ENCODE measurements around the gene C11orf21.

C11orf21 gene

DNA sequence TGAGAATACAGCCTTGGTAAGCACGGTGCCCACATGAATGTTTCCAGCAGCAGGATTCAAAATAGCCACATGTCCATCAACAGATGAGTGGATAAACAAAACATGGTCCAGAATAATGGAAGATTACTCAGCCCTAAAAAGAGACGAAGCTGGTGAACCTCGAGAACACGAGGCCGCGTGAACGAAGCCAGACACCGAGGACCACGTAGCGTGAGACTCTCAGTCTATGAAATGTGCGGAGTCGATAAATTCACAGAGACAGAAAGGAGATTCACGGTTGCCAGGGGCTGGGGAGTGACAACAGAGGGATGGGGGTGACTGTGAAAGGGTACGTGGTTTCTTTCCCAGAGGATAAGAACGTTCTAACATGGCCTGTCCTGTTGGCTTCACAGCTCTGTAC lies 28.4 kb downstream of the C11orf21 start:
- no peak overlapping the region for H3K4me2 ChIP-seq (ENCODE audit: low read depth, low read length, poor library complexity, severe bottlenecking)
- no peaks in the 10 kb centered on the region for H3K36me3 ChIP-seq (ENCODE audit: low read length)
- H3K9me2 ChIP-seq (replicated peaks; ENCODE audit: insufficient read depth, low read length), result no peaks in the 10 kb centered on the region
- no peaks in the 10 kb centered on the region for H4K20me1 ChIP-seq (ENCODE audit: low read depth, low read length)
- no peak overlapping the region for H3K9ac ChIP-seq (ENCODE audit: low read length)
- no peak overlapping the region for H2AFZ ChIP-seq (ENCODE audit: low read depth, low read length, severe bottlenecking)
- H3K79me2 ChIP-seq (ENCODE audit: insufficient read depth, low read length), result no peaks in the 10 kb centered on the region
- H3K4me3 ChIP-seq (ENCODE audit: insufficient read depth, low read length, poor library complexity, severe bottlenecking), result no peak overlapping the region
- no peak for TF ChIP-seq EZH2phosphoT487 (conservative IDR thresholded peaks at IDR 0.05; ENCODE audit: low read length)
- TF ChIP-seq, protein P1, sequence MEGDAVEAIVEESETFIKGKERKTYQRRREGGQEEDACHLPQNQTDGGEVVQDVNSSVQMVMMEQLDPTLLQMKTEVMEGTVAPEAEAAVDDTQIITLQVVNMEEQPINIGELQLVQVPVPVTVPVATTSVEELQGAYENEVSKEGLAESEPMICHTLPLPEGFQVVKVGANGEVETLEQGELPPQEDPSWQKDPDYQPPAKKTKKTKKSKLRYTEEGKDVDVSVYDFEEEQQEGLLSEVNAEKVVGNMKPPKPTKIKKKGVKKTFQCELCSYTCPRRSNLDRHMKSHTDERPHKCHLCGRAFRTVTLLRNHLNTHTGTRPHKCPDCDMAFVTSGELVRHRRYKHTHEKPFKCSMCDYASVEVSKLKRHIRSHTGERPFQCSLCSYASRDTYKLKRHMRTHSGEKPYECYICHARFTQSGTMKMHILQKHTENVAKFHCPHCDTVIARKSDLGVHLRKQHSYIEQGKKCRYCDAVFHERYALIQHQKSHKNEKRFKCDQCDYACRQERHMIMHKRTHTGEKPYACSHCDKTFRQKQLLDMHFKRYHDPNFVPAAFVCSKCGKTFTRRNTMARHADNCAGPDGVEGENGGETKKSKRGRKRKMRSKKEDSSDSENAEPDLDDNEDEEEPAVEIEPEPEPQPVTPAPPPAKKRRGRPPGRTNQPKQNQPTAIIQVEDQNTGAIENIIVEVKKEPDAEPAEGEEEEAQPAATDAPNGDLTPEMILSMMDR (IDR thresholded peaks at IDR 0.05; ENCODE audit: insufficient read depth, low read length, poor library complexity, severe bottlenecking), result no peak
- no peaks in the 10 kb centered on the region for H3F3A ChIP-seq (ENCODE audit: insufficient read depth)
- H3K9me3 ChIP-seq (ENCODE audit: insufficient read depth, low read length), result no peaks in the 10 kb centered on the region
- no peaks in the 10 kb centered on the region for H3K27me3 ChIP-seq (ENCODE audit: low read length)
- H3K27ac ChIP-seq (ENCODE audit: low read depth, low read length), result no peak overlapping the region

DNA sequence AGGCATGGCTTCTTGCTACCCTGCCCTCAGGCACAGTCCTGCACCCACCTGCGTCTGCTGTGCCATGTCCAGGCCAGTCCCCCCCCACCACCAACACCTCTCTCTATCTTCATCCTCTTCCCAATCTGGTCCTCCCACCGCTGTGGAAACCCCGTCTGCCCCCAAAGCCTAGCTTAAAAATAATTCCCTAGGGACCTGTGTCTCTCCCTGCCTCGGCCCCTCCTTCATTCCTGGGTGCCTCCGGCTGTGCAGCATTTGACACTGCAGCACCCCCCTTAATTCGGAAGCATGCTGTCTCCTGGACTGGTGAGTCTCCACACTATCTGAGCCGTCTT lies 28.8 kb downstream of the C11orf21 start:
- no peak overlapping the region for H3K4me2 ChIP-seq (ENCODE audit: low read depth, low read length, poor library complexity, severe bottlenecking)
- H4K20me1 ChIP-seq (ENCODE audit: low read depth, low read length), result no peaks in the 10 kb centered on the region
- no peak overlapping the region for H3K4me3 ChIP-seq (ENCODE audit: insufficient read depth, low read length, poor library complexity, severe bottlenecking)
- no peaks in the 10 kb centered on the region for H3K27me3 ChIP-seq (ENCODE audit: low read length)
- H3K9me2 ChIP-seq (replicated peaks; ENCODE audit: insufficient read depth, low read length), result no peaks in the 10 kb centered on the region
- H3K9ac ChIP-seq (ENCODE audit: low read length), result no peak overlapping the region
- no peaks in the 10 kb centered on the region for H3K36me3 ChIP-seq (ENCODE audit: low read length)
- H3K9me3 ChIP-seq (ENCODE audit: insufficient read depth, low read length), result no peaks in the 10 kb centered on the region
- no peaks in the 10 kb centered on the region for H3F3A ChIP-seq (ENCODE audit: insufficient read depth)
- no peak overlapping the region for H3K27ac ChIP-seq (ENCODE audit: low read depth, low read length)
- H3K79me2 ChIP-seq (ENCODE audit: insufficient read depth, low read length), result no peaks in the 10 kb centered on the region
- no peak overlapping the region for H2AFZ ChIP-seq (ENCODE audit: low read depth, low read length, severe bottlenecking)
- TF ChIP-seq, protein P1 (IDR thresholded peaks at IDR 0.05; ENCODE audit: insufficient read depth, low read length, poor library complexity, severe bottlenecking), result no peak
- TF ChIP-seq EZH2phosphoT487 (conservative IDR thresholded peaks at IDR 0.05; ENCODE audit: low read length), result no peak

DNA sequence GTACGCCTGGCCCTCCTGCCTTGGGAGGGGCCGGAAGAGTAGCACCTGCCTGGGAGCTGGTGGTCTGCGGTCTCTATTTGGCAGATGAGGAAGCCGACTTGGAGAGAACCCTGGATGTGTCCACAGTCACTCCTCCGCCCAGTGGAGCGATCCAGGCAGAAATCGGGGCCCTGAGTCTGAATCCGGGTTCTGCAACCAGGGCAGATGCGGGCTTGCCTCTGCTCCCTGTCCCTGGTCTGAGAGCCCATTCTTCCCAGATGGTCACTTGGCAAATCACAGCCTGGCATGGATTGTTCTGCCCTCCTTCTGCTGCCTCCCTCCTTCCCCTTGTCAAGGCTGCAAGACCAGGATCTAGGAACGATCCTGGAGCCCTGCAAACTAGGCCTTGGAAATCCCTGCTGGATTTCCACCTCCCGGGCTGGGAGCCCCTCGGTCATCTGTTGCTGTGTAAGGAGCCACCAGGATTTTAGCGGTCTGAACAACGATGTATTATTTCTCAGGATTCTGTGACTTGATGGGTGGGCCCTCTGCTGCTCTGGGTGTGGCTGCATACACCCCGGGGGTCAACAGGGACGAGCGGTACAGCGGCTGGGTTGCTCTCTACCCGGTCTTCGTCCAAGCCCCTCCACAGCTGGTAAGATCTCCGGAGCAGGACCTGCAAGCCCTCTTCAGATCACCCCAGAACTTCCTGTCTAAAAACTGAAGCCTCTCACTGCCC lies 29.3 kb downstream of the C11orf21 start:
- H3K27ac ChIP-seq (ENCODE audit: low read depth, low read length), result no peak overlapping the region
- no peak overlapping the region for H3K9ac ChIP-seq (ENCODE audit: low read length)
- no peaks in the 10 kb centered on the region for H3F3A ChIP-seq (ENCODE audit: insufficient read depth)
- H3K4me3 ChIP-seq (ENCODE audit: insufficient read depth, low read length, poor library complexity, severe bottlenecking), result no peak overlapping the region
- H4K20me1 ChIP-seq (ENCODE audit: low read depth, low read length), result no peaks in the 10 kb centered on the region
- no peak for TF ChIP-seq EZH2phosphoT487 (conservative IDR thresholded peaks at IDR 0.05; ENCODE audit: low read length)
- TF ChIP-seq, protein P1 (IDR thresholded peaks at IDR 0.05; ENCODE audit: insufficient read depth, low read length, poor library complexity, severe bottlenecking), result no peak
- no peaks in the 10 kb centered on the region for H3K79me2 ChIP-seq (ENCODE audit: insufficient read depth, low read length)
- no peak overlapping the region for H3K4me2 ChIP-seq (ENCODE audit: low read depth, low read length, poor library complexity, severe bottlenecking)
- H3K36me3 ChIP-seq (ENCODE audit: low read length), result no peaks in the 10 kb centered on the region
- H2AFZ ChIP-seq (ENCODE audit: low read depth, low read length, severe bottlenecking), result no peak overlapping the region
- no peaks in the 10 kb centered on the region for H3K9me2 ChIP-seq (replicated peaks; ENCODE audit: insufficient read depth, low read length)
- H3K9me3 ChIP-seq (ENCODE audit: insufficient read depth, low read length), result no peaks in the 10 kb centered on the region
- H3K27me3 ChIP-seq (ENCODE audit: low read length), result no peaks in the 10 kb centered on the region
